ENCODE results near the gene TCF4. TPM values are rescaled to one million over a fixed set of nuclear protein-coding genes. Genes with fewer than 3 reads are reported as not detected.
A peak's percentile ranks its signal among the peaks of the same experiment; 100 is the strongest.

TCF4 gene
- total and polyA plus RNA-seq, 2 of the 13 experiments (the other 11 are each of a cell fraction or from before 2014, with no cell fraction given), result not detected

DNA sequence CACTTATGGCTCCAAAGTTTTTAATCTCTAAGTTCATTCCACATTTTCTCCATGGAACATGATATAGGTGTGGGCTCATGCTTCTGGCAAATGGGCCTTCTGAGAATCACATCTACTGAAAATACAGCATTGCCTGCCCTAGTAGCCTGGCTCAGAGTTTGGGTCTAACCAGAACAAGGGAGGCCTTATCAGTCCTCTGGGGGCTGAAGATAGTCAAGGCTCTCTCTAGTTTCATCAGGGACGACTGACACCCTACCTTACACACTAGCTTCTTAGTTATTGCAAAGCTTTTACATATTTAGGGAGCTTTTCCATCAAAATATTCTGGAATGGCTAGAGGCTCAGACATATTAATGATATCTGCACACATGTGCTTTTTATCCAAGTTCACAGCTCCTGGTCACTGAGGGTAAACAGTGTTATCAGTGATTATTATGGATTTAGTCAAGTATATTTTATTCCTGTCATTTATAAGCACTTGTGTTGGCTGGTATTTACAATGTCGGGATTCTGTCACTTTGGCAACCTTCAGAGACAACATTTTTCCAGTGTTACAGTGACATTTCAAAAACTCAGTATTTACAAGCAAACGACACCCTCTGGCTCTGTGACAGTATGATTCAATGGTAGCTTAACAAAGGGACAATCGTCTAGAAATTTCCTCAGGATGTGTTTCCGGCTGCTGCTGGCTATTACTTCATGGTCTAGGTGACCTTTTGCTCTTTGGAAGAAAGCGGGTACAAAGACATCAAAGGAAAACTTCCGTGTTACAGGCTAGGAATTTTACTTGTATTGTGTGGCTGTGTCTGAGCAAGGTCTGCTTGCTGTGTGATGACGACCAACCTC, 200.6 kb downstream of the TCF4 start:
- Histone ChIP-seq H3K4me1 (ENCODE audit: insufficient read depth, low read length) (no peaks in the 10 kb centered on the region), H3K27me3 (ENCODE audit: control insufficient read depth in 1 of 2, insufficient read depth in 2 of 2, low read length in 2 of 2) (no peaks in the 10 kb centered on the region; a peak in 1 of 5 replicates), H3K36me3 (replicated peaks in 1 of 2; ENCODE audit: control insufficient read depth in 1 of 2, insufficient read depth in 2 of 2, low read length in 2 of 2) (no peaks in the 10 kb centered on the region), H2AFZ (ENCODE audit: low read length) (no peak overlapping the region), H3K9me3 (ENCODE audit: low read length) (0 out of 2 replicates have a peak, but pooled peaks cover 11% of the 10 kb centered on the region), H3K27ac (ENCODE audit: extremely low read length, insufficient read depth, low read length) (no peak overlapping the region), H3K9ac (ENCODE audit: insufficient read depth, low read depth, low read length) (no peak overlapping the region), H4K20me1 (ENCODE audit: insufficient read depth, low read length) (no peaks in the 10 kb centered on the region), H3K79me2 (ENCODE audit: insufficient read depth, low read length) (no peaks in the 10 kb centered on the region), H3K4me3 (replicated peaks in 1 of 3; ENCODE audit: insufficient read depth in 1 of 3, low read depth in 2 of 3, low read length in 3 of 3) (no peak overlapping the region), H3K4me2 (ENCODE audit: low read depth, low read length) (no peak overlapping the region)
- TF ChIP-seq SP2 (CRISPR knock-in tag; IDR thresholded peaks at IDR 0.05) (no peak), RAD21 (CRISPR knock-in tag; IDR thresholded peaks at IDR 0.05) (no peak), PHF5A (CRISPR knock-in tag; IDR thresholded peaks at IDR 0.05; ENCODE audit: low read depth, unreplicated experiment) (no peak), SNAPC2 (CRISPR knock-in tag; IDR thresholded peaks at IDR 0.05) (no peak), SMARCE1 (IDR thresholded peaks at IDR 0.05; ENCODE audit: borderline replicate concordance) (no peak)
- no TSS peak for BruUV-seq (replicated peaks)
- POLR2A ChIA-PET, result no interaction called here
- 8% methylated on average over 8 of the region's 8 CpGs for WGBS (ENCODE audit: low lambda C conversion rate)
- FAIRE-seq (no peak), ATAC-seq (no peak), DNase-seq (ENCODE audit: low spot score) (peak; percentile 0)
- CTCF ChIA-PET (ENCODE audit: low intra/inter-chr PET ratio, low total read pairs), result no interaction called here
- intact Hi-C loops (cut with micrococcal nuclease; ENCODE audit: unreplicated experiment), result no loop called here
- in situ Hi-C loops (cut with HindIII; ENCODE audit: extremely low pct_ligation_motif_present, low pct_unique_long_range_greater_than_20kb), result no loop called here

- Histone ChIP-seq H3K4me1 (ENCODE audit: insufficient read depth, low read length) (no peaks in the 10 kb centered on the region), H3K27ac (ENCODE audit: extremely low read length, insufficient read depth, low read length) (no peak overlapping the region), H3K4me3 (replicated peaks in 1 of 3; ENCODE audit: insufficient read depth in 1 of 3, low read depth in 2 of 3, low read length in 3 of 3) (no peak overlapping the region), H2AFZ (ENCODE audit: low read length) (no peak overlapping the region), H3K36me3 (replicated peaks in 1 of 2; ENCODE audit: control insufficient read depth in 1 of 2, insufficient read depth in 2 of 2, low read length in 2 of 2) (no peaks in the 10 kb centered on the region), H3K27me3 (ENCODE audit: control insufficient read depth in 1 of 2, insufficient read depth in 2 of 2, low read length in 2 of 2) (no peaks in the 10 kb centered on the region; a peak in 1 of 5 replicates), H3K9me3 (ENCODE audit: low read length) (0 out of 2 replicates have a peak, but pooled peaks cover 14% of the 10 kb centered on the region), H3K4me2 (ENCODE audit: low read depth, low read length) (no peak overlapping the region), H3K79me2 (ENCODE audit: insufficient read depth, low read length) (no peaks in the 10 kb centered on the region), H3K9ac (ENCODE audit: insufficient read depth, low read depth, low read length) (no peak overlapping the region), H4K20me1 (ENCODE audit: insufficient read depth, low read length) (no peaks in the 10 kb centered on the region)
- no peak for ATAC-seq
- 10% methylated on average over 1 of the region's 1 CpG for WGBS (ENCODE audit: low lambda C conversion rate)
- DNase-seq (ENCODE audit: low spot score), result no peak
- intact Hi-C loops (cut with micrococcal nuclease; ENCODE audit: unreplicated experiment), result no loop called here
- ChIA-PET CTCF (ENCODE audit: low intra/inter-chr PET ratio, low total read pairs) (no interaction called here), POLR2A (no interaction called here)
- no peak for FAIRE-seq
- no TSS peak for BruUV-seq (replicated peaks)
- in situ Hi-C loops (cut with HindIII; ENCODE audit: extremely low pct_ligation_motif_present, low pct_unique_long_range_greater_than_20kb), result no loop called here
- TF ChIP-seq SP140L (CRISPR knock-in tag; IDR thresholded peaks at IDR 0.05; ENCODE audit: borderline replicate concordance) (no peak), ASH2L (IDR thresholded peaks at IDR 0.05; ENCODE audit: insufficient read length, low read depth, low read length) (no peak), CBX5 (CRISPR knock-in tag; IDR thresholded peaks at IDR 0.05; ENCODE audit: borderline replicate concordance) (no peak), ATRX (CRISPR knock-in tag; IDR thresholded peaks at IDR 0.05; ENCODE audit: borderline replicate concordance) (no peak), TEAD3 (CRISPR knock-in tag; optimal IDR thresholded peaks at IDR 0.05; ENCODE audit: borderline replicate concordance) (no peak), ZFY (CRISPR knock-in tag; IDR thresholded peaks at IDR 0.05) (no peak), ZNF460 (CRISPR knock-in tag; IDR thresholded peaks at IDR 0.05; ENCODE audit: borderline replicate concordance) (no peak), RCOR2 (CRISPR knock-in tag; IDR thresholded peaks at IDR 0.05) (no peak), ZNF292 (CRISPR knock-in tag; IDR thresholded peaks at IDR 0.05; ENCODE audit: borderline replicate concordance, low read depth) (no peak), CENPX (CRISPR knock-in tag; IDR thresholded peaks at IDR 0.05) (no peak), RBM39 (IDR thresholded peaks at IDR 0.05; ENCODE audit: low read depth, low read length, poor library complexity, severe bottlenecking) (no peak)
- TF ChIP-seq, protein P1, sequence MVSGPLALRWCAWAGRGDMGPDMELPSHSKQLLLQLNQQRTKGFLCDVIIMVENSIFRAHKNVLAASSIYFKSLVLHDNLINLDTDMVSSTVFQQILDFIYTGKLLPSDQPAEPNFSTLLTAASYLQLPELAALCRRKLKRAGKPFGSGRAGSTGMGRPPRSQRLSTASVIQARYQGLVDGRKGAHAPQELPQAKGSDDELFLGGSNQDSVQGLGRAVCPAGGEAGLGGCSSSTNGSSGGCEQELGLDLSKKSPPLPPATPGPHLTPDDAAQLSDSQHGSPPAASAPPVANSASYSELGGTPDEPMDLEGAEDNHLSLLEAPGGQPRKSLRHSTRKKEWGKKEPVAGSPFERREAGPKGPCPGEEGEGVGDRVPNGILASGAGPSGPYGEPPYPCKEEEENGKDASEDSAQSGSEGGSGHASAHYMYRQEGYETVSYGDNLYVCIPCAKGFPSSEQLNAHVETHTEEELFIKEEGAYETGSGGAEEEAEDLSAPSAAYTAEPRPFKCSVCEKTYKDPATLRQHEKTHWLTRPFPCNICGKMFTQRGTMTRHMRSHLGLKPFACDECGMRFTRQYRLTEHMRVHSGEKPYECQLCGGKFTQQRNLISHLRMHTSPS (CRISPR knock-in tag; IDR thresholded peaks at IDR 0.05; ENCODE audit: low read depth), result no peak
These were observed 201.4 kb downstream of the TCF4 start for GRCh38 chr18:55386545-55386944.

Measured in HepG2 (cell line).